ENCODE measurements around the gene IER5.

IER5 gene

GRCh38 chr1:181092056-181092455 lies 3.6 kb downstream of the IER5 start:
- TF ChIP-seq CTCF (IDR thresholded peaks at IDR 0.05; ENCODE audit: extremely low read depth, missing control alignments), result no peak

GRCh38 chr1:181092883-181093458 lies 4.5 kb downstream of the IER5 start:
- TF ChIP-seq CTCF (IDR thresholded peaks at IDR 0.05; ENCODE audit: extremely low read depth, missing control alignments), result no peak
- DNase-seq (ENCODE audit: low spot score), result no peak

More at GRCh38 chr1:181092056-181092455, 3.6 kb downstream of the IER5 start:
- no peak for DNase-seq (ENCODE audit: low spot score)

DNA sequence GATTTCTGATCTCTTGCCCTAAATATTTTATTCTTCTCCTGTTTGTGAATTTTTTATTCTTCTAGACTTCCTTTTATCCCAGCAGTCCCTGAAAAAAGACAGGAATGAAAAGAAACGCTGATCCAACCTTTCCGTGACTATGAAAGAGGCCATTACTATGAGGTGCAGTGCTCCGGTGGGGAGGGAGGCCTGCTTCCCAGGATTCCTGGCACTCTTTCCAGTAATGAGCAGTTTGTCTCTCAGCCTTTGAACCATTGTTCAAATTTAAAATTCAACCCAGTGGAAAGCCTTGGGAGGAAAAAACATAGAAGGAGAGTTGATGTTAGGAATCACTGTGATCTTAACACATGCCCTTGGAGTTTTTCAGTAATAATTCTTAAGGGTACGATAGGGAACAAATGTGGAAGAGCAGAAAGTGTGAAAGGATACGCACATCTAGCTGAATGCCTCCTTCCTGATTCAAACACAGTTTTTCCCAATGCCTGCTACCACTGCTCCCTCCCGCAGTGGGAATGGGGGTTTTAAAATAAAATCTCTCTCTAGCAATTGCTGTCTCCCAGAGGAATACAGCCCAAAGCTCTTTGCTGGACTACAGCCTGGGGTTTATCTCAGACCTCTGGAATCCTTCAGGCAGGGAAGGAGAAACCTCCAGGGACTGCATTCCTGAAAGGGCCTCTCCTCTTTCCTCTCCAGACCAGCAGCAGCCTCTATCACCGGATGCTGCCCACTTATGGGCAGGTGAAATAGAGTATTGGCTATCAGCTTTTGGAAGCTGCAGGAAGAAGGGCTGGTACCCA lies 6.1 kb downstream of the IER5 start:
- TF ChIP-seq CTCF (IDR thresholded peaks at IDR 0.05; ENCODE audit: extremely low read depth, missing control alignments), result no peak
- no peak for DNase-seq (ENCODE audit: low spot score)

DNA sequence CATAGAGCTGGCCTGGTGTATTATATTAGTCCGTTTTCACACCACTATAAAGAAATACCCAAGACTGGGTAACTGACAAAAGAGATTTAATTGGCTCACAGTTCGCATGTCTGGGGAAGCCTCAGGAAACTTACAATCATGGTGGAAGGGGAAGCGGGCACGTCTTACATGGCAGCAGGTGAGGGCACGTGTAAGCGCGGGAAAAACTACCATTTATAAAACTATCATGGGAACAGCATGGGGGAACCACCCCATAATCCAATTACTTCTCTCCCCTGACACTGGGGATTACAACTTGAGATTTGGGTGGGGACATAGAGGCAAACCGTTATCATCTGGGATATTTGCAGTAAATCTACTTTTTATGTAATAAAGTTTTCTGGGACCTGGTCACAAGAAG lies 6.8 kb downstream of the IER5 start:
- no peak for TF ChIP-seq CTCF (IDR thresholded peaks at IDR 0.05; ENCODE audit: extremely low read depth, missing control alignments)
- DNase-seq (ENCODE audit: low spot score), result no peak

DNA sequence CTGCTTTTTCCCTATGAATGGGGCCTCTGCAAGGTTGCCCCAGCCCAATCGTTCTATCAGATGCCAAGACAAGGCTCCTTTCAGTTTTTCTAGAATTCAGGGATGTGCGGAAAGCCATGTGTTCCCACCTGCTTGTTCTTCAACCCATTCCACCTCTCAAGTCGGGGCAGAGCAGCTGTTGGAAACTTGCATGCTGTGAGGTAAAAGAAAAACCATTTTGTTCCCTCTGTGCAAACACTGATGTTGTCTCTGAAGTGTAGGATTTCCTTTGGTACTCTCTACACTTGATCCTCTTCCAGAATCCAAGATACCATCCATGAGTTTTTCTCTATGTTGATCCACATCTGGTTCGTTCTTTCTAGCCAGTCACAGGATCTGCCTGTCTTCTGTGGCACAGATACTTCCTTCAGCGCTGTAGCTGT lies 7.3 kb downstream of the IER5 start:
- TF ChIP-seq CTCF (IDR thresholded peaks at IDR 0.05; ENCODE audit: extremely low read depth, missing control alignments), result no peak

GRCh38 chr1:181097242-181097641 lies 8.7 kb downstream of the IER5 start:
- TF ChIP-seq CTCF (IDR thresholded peaks at IDR 0.05; ENCODE audit: extremely low read depth, missing control alignments), result no peak
- no peak for DNase-seq (ENCODE audit: low spot score)

More for the DNA sequence above, 7.3 kb downstream of the IER5 start:
- DNase-seq (ENCODE audit: low spot score), result no peak
